Fibroblast of skin of scalp (primary cell): ENCODE data around the gene SDHAF4. TPM values are rescaled to one million over a fixed set of nuclear protein-coding genes. Genes with fewer than 3 reads are reported as not detected.
A peak's percentile ranks its signal among the peaks of the same experiment; 100 is the strongest.
"Not testable (repeated sequence)": the region's sequence is repeated elsewhere in the genome, so short reads cannot be mapped to it uniquely, and the experiment has no call there.

Experiments used
- DNase-seq: peaks from one replicate; pipeline ENCODE4 v3.0.0-alpha.2; 2013
- polyA plus RNA-seq, 2 experiments: library from polyadenylated mRNA; unstranded; fragments of 120-200 nt; gene quantifications; one replicate each; pipeline ENCODE4 v1.2.1, GENCODE V29; 2013; ENCODE audit not compliant: insufficient read length in 2 of 2

SDHAF4 gene
- polyA plus RNA-seq (2013, experiment 1 of 2; ENCODE audit: insufficient read length): 5.5 TPM
- polyA plus RNA-seq (2013, experiment 2 of 2; ENCODE audit: insufficient read length): 6.7 TPM

DNA sequence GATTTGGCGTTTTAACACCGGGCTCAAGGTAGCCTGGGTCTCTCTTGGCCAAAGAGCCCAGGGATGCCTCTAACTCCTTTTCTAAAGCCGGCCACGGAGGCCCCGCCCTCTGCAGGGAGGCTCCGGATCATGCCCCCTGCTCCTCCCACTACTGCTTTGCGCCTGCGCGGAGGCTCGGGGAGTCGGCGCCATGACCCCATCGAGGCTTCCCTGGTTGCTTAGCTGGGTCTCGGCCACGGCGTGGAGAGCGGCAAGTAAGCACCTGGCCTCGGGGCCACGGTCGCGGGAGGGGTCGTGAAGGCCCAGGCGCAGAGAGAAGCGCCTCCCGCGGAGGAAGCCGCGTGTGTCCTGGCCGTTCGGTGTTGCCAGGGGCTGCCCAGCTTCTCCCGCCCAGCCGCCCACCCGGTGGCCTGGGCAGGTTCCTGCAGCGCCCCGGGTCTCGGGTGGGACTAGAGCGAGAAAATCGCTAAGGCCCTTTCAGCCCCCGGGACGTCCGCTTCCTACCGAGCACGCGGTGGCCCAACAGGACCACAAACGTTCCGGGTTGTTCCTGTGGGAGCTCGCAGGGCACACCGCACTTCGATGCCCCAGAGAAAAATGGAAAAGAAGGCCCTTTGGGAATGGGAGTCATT is at the start of gene SDHAF4:
TSS of gene SDHAF4 (plus strand) at position 180 of the 632 bp plus-strand sequence. CDS start at position 191, 11 bp downstream.
- DNase-seq: peak; percentile 91

DNA sequence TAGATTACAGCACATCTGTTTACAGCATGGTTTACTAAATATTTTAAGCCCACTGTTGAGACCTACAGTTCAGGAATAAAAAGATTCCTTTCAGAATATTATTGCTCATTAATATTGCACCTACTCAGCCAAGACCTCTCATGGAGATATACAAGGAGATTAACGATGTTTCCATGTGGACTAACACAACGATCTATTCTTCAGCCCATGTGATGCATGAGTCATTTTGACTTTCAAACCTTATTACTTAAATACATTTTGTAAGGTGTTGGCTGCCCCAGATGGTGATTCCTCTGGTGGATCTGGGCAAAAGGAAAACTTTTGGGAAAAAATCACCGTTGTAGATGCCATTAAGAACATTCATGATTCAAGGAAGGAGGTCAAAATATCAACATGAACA is 48.0 kb upstream of the SDHAF4 start:
- no peak for DNase-seq

DNA sequence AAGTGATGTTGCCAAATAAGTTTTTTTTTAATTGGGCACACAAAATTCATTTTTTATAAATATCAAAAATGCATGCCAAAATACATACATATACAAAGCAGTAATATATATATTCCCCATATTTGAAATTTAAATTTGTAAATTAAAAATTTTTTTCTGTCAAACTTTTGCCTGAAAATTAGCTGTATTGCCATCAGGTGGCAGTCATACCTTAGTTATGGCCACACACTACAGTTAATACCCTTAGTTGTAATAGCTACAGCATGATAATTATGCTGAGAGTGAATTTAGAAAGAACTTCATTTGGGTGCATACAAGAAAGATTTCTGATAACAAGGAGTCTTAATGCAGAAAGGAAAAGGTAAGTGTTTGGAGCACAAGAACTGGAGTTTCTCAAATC is 46.2 kb upstream of the SDHAF4 start:
- peak; percentile 4 for DNase-seq

DNA sequence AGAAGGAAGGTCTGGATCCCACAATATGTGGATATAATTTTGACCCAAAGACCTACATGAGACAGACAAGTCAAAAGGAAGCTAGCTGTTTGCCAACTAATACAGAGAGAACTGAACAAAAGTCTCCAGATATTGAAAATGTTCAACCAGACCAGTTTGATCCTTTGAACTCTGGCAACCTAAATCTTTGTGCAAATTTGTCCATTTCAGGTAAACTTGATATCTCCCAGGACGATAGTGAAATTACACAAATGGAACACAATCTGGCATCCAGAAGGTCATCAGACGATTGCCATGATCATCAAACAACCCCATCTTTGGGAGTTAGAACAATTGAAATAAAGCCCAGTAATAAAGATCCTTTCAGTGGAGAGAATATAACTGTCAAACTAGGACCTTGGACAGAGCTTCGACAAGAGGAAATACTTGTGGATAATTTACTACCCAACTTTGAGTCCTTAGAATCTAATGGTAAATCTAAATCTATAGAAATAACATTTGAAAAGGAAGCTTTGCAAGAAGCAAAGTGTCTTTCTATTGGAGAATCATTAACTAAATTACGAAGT is 41.9 kb upstream of the SDHAF4 start:
- DNase-seq: peak; percentile 2

DNA sequence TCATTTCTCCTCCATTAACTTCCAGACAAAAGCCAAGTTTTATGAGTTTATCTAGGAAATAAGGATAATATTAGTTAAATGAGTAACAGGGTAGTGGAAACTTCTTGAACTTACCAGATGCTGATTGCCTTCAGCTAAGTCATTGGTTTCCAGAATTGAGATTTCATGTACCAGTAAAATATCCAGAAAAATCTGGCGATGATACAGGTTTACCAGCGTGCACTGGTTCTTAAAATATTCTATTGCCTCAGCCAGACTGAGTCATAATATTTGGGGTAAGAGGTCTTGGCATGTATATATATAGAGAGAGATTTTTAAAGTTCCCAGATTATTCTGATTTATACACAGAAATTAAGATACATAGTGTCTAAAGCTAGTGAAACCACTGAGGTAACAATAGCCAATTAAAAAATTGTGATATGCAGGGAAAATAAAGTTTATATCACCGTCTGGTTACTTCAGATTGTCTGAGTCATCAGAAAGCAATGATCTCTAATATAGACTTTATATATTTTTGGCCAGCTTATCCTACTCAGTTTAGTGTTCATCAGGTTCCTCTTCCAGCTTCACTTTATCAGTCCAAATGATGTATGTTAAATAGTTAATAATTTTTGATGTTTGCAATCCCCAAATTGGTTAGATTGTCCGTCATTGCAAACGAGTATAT is 39.5 kb upstream of the SDHAF4 start:
- peak; percentile 47 for DNase-seq

DNA sequence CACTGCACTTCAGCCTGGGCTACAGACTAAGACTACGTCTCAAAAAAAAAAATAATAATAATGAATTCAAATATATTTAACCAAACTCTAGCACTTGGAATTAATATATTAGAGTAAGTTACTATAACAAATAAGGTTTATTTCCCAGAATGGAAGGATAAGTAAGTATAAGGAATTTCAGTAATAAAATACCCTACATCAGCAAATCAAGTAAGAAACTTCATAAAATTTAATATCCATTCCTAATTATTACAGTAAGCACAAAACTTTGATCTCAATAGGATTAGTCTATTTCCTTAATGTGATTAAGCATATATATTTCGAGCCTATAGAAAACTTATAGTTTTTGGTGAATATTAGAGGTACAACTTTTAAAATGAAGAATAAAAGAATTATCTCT is 36.7 kb upstream of the SDHAF4 start:
- no peak for DNase-seq

DNA sequence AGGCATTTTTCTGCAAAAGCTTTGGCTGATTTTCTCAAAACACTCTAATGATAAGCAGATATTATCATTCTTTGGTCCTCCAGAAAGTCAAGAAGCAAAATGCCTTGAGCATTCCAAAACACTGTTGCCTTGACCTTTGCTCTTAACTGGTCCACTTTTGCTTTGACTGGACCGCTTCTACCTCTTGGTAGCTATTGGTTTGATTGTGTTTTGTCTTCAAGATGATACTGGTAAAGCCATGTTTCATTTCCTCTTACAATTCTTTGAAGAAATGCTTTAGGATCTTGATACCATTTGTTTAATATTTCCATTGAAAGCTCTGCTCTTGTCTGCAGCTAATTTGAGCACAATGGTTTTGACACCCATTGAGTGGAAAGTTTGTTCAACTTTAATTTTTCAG is 35.6 kb upstream of the SDHAF4 start:
- no peak for DNase-seq

DNA sequence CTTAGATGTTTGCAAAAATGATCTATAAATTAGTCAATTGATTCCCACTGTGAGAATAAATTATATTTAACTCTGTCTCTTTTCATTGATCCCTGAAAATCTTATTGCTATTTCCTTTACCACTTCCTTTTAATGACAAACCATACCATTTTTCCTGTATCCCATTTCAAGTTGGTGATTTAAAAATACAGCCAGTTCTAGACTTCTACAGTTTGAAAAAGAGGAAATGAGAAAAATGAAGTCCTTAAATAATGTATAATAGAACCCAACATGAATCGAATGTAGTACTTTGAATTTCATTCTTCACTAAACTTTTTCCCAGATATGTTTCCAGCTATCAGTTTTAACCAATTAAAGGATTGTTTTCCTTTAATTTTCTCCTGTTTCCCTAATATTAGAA is 29.5 kb upstream of the SDHAF4 start:
- no peak for DNase-seq

DNA sequence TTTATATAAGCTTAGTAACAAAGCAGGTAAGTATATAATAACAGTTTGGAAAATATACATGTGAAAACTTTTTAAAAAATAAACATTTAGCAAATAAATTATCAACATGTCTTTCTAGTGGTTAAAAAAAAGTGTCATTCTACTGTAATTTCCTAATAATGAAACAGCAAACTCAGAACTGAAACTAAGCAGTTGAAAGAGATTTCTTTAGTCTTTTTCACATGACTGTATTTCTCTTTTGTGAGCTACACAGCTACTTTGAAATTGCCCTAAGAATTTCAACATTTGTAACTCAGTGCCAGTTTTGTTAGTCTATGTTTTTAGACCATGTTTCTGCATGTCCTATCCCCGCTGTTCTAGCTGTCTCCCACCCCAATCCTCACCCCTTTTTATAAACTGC is 28.4 kb upstream of the SDHAF4 start:
- no peak for DNase-seq

DNA sequence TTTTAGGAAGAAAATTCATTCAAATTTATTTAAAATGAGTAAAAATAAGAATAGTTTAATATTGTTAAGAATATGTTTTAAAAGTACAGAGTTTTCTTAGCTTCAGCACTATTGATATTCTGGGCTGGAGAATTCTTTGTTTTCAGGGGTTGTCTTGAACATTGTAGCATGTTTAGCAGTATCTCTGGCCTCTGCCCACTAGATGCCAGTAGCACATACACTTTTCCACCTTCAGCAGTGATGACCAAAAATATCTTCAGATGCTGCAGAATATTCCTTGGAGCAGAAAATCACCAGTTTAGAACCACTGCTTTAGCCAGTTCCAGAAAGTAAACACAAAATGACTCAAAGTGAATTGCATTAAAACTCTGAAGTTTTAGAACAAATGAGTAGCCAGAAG is 19.4 kb upstream of the SDHAF4 start:
- DNase-seq: peak; percentile 16

DNA sequence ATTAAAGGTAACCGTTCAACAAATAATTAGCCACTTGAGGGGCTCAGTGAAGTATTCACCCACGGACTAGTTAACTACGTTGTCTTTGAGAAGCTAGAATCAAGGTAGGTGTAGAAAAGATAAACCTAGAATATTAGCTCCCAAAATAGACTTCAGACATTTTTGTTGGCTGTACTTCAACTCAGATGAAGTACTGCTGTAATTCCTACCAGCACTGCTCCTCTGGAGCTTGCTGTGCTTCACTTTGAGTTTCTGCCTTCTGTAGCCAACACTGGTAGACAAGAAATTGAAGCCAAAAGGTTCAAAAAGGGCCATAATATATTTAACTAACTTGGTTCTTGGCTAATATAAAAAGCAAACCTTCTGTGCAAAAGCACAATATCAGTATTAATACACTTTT is 18.8 kb upstream of the SDHAF4 start:
- DNase-seq: no peak

DNA sequence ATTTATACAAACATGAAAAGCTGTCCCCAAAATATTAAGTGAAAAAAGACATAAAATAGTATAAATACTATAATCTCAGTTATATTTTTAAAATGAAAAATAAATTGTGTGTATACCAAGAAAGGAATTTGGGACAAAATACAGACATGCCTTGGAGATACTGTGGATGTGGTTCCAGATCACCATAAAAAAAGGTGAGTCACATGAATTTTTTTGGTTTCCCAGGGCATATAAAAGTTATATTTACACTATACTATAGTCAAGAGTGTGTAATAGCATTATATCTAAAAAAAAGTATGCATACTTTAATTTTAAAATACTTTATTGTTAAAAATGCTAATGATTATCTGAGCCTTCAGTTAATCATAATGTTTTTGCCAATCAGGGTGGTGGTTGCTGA is 17.4 kb upstream of the SDHAF4 start:
- DNase-seq: no peak

DNA sequence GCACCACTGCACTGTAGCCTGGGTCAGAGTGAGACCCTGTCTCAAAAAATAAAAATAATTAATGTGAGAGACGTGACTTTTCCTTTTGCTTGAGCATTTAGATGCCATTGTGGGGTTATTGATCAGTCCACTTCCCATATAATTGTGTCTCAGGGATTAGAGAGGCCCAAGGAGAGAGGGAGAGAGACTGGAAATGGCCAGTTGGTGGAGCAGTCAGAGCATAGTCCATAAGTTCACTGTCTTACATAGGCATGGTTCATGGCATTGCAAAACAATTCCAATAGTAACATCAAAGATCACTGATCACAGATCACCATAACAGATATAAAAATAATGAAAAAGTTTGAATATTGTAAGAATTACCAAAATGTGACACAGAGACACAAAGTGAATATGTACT is 15.2 kb upstream of the SDHAF4 start:
- DNase-seq: no peak

DNA sequence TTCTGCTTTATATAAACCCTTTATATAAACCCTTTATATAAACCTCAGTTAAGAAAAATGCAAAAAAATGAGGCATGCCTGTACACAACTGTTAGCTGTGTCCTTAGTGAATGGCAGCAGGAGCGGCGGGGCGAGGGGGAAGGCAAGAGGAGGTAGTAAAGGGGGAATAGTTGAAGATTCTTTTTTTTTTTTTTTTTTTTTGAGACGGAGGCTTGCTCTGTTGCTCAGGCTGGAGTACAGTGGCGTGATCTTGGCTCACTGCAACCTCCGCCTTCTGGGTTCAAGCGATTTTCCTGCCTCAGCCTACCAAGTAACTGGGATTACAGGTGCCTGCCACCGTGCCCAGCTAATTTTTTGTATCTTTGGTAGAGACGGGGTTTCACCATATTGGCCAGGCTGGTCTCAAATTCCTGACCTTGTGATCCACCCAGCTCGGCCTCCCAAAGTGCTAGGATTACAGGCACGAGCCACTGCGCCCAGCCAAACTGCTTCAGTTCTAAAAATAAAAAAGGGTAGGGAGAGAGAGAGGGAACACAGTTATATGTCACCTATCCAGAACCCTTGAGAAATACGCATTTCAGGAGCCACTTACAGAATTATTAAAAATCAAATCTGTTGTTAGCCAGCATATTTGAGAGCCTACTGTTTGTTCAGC is 14.3 kb upstream of the SDHAF4 start:
- DNase-seq: not testable (repeated sequence)

DNA sequence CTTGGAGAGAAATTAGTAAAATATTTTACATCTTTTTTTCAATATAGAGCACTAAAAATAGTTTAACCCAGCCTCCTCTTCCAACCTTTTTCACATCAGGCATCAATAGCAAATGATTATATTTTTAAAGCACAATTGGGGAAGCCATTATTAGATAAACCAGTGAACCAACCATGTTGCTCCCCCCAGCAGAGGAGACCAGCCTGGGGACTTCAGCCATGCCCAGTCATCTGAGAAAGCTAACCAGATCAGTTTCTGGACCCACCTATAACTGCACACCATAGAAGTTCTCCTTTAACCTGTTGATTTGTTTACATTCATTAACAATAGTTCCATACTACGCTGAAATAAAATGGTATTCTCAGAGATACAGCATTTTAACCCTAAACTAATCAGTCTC is 13.8 kb upstream of the SDHAF4 start:
- no peak for DNase-seq

DNA sequence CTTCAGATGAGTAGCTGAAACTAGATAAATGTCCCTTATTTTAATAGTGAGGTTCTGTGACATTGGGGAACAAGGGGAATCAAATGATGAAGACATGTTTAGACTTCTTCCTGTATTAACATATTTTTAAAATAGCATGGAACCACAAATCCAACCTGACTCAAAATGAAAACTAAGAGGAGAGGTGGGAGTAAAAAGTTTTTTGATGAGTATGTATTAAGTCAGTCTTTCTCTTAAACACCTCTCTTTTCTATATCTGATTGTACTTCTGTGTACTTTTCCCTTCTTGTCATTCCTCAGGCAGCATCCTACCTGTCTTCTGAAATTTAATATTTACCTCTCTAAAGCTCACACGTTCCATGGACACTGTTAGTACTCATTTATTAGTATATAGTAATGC is 8.7 kb upstream of the SDHAF4 start:
- no peak for DNase-seq

DNA sequence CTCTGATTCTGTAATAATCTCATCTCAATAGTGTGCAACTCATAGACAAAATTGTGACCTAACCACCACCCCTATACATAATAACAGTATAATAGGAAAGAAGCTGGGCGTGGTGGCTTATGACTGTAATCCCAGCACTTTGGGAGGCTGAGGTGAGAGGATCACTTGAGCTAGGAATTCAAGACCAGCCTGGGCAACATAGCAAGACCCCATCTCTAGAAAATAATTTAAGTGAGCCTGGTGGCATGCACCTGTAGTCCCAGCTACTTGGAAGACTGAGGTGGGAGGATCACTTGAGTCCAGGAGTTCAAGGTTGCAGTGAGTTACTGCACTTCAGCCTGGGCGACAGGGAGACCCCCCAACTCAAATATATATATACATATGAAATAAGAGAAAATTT is 4.3 kb upstream of the SDHAF4 start:
- not testable (repeated sequence) for DNase-seq

DNA sequence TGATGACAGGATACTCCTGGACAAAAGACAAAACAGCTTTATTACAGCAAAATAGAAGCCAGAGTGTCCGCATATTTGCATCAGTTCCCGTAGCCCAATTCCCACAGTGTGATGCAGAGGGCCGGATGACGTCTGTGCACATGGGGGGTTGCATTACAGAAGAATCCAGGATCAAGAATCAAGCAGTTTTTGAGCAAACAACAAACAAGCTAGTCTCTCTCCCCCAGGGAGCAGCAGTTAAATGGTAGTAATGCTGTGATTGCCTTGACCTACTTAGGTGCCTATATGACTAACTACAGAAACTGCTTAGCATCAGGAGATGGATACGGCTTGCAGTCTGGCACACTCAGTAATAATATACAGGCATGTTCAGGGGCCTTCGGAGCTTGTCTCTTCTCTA is 3.2 kb upstream of the SDHAF4 start:
- peak; percentile 51 for DNase-seq

DNA sequence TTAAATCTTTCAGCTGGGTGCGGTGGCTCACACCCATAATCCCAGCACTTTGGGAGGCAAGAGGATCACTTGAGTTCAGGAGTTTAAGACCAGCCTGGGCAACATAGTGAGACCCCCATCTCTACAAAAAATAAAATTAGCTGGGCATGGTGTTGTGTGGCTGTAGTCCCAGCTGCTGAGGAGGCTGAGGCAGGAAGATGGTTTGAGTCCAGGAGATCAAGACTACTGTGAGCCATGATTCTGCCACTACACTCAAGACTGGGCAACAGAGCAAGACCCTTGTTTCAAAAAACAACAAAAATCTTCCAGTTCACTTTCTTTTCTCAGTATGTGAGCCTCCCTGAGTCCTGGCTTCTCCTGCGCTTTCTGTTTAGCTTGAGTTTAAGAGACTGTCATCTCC is 7.9 kb downstream of the SDHAF4 start:
- DNase-seq: no peak

DNA sequence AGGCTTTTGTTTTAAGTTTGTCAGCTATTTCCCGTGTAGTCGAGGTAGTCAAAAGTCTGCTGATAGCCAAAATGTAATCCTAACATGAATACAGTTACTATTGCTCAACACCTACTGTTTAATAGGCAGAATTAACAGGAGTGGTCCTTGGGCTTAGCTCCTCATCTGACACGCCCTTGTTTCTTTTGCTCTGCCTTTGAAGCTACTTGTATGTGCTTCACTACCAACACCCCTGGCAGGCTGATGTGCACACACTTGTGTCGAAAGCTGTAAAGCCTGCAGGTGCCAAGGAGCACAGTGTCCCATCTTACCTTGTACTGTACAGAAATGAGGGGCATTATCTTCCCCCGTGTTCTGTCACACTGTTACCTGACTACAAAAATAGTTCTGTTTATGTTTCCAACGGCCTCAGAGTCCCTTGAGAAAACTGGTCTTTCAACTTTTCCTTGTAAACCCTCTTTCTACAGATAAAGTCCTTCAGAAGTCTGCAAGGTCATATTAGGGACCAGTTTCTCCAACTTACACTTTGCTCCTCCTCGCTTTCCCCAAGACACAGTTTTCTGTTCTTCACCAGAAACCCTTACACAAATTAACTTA is 9.3 kb downstream of the SDHAF4 start:
- no peak for DNase-seq

DNA sequence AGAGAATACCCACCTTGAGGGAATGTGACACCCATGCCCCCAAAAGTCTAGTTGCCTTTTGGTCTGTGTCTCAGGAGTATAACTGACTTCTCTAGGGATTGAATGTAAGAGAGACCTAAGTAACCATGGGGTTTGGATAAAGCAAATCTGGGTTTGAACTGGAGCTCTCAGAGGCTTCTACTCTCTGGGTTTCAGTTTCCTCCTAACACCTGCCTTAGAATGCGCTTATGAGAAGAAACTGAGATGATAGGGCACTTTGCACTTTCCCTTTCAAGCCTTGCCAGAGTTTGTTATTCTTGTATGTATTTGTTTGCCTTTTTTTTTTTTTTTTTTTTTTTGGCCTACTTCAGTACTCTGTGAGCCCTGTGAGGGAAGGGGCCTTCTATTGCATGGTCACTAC is 19.4 kb downstream of the SDHAF4 start:
- DNase-seq: no peak

DNA sequence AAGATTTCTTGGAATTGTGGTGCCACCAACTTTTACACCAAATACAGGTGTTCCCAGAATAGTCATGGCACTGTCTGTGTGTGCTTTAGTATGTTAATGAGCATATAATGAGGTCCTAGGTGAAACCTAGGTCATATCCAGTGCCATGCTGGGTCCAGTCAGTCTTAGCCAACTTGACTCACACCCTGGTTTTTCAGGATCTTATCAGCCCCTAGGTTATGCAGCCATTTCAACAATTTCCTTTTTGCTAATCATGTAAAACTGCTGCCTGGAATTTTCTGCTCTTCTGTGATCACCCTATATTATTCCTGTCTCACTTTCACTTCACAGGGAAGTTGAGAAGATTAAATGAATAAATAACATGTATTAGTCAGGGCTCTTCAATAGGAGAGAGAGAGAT is 23.7 kb downstream of the SDHAF4 start:
- DNase-seq: no peak
